Superior temporal gyrus (tissue), 1 donor: ENCODE results near the gene MAST4.

ENCODE experiments used
- DNase-seq: peaks from one replicate; pipeline ENCODE4 v3.0.0-alpha.2; 2016; ENCODE audit errors: extremely low spot score

Gene MAST4

GRCh38 chr5:67015541-67016191 lies 419.5 kb downstream of the MAST4 start:
- no peak for DNase-seq

GRCh38 chr5:67019065-67019845 lies 423.1 kb downstream of the MAST4 start:
- no peak for DNase-seq

DNA sequence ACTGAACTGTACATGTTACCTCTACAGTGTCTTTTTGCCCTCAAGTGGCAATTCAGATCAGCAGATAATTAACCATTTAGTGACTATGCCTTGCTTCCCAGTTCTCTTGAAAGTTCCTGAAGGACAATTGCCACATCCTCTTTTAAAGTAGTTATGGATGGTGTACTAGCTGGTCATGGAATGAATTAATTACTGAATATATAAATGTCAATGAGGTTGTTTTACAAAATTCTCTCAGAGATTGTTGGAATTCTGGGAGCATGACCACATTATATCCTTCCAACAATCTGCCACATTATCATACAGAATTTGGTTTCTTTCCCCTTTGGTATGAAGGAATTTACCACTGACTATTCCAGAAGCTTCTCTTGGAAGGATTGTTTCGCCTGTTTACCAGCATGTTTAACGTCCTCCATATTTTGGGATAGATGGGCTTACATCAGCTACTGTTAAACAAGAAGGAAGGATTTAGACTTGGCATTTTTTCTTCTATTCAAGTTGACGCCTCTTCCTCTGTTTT lies 424.0 kb downstream of the MAST4 start:
- no peak for DNase-seq

DNA sequence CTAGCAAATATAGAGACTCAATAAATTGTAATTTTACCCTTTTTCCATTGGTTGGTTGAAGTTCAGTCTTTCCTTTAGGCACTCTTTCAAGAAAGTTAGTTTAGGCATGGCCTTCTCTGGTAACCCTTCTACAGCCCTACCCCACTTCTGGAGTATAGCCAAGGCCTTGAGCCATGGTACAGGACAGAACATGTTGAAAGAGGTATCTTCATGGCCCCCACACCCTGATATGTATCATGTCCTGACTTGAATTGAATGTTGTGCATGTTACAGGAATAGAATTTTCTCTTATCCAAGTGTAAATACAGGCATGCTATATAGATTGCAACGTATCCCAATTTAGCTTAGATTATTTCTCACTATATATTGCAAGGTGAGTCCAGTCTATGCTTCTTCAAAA lies 424.8 kb downstream of the MAST4 start:
- DNase-seq = no peak

DNA sequence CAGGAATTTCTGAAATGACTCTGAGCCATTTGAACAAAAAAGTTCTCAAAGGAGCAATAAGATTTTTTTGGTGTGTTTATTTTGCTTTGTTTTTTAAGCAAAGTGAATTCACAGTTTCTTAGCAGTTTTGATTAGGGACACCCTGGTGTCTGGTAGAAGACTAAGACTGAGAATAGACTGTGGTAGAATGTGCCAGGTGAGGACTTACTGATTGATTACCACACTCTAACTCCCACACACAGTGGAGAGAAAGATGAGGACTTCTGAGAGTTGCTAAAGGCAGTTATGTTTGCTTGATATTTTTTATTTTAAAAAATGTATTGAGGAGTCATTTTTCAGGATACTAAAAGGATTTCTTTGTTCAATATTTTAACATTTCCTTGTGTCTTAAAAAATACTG lies 425.3 kb downstream of the MAST4 start:
- no peak for DNase-seq

DNA sequence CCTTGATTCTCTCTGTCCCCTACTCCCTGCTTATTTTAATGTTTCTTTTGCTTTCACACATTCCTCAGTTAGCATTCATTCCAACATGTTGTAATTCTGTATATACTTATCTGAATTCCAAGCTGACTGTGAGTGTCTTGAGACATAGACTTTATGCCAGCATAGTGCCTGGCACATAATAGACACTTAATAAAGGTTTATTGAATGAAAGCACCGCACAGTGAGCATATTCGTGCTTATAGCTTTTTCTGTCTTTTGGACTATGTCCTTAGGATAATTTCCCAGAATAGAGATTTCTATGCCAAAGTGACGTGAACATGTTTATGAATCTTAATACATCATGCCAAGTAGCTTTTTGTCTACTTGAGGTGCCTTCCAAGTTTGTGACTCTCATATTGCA lies 425.8 kb downstream of the MAST4 start:
- no peak for DNase-seq

GRCh38 chr5:67025457-67025856 lies 429.3 kb downstream of the MAST4 start:
- DNase-seq = no peak

- no peak for DNase-seq
These were observed 430.1 kb downstream of the MAST4 start for GRCh38 chr5:67026278-67026677.

DNA sequence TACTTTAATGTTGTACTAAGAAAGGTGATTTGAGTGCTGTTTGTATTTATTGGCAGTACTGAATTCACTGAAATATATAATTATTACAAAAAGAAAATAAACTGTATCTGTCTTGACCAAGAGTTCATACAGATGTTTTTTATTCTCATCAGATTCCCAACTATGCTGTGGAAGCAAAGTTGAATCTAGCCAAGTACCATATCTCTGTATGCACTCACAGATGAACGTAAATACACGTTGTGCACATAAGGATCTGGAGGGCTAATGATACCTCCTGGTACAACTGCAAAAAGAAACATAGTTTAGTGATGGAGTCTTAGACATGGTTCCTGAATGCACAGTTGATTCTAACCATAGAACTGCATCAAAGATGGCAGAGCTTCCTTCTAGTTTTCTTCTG lies 431.0 kb downstream of the MAST4 start:
- DNase-seq = no peak

- no peak for DNase-seq
These were observed 432.2 kb downstream of the MAST4 start for GRCh38 chr5:67028371-67028770.

GRCh38 chr5:67028941-67029340 lies 432.7 kb downstream of the MAST4 start:
- DNase-seq = no peak

DNA sequence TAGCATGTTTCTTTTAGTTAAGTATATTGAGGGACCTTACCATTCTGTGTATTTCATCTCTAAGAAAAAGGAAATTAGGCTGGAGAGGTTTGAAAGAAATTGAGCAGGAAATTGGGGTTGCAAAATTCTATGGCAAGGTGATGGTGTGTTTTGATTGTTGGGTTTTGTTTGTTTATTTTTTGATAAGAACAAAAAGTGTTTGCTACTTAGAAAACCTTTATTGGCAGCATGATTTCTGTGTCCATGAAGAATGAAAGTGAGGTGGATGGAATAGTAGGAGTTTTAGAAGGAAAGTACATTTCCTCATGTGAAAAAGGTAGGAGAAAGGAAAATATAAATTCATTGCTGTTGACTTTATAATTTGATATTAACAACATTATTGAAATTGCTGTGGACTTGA lies 433.3 kb downstream of the MAST4 start:
- no peak for DNase-seq

DNA sequence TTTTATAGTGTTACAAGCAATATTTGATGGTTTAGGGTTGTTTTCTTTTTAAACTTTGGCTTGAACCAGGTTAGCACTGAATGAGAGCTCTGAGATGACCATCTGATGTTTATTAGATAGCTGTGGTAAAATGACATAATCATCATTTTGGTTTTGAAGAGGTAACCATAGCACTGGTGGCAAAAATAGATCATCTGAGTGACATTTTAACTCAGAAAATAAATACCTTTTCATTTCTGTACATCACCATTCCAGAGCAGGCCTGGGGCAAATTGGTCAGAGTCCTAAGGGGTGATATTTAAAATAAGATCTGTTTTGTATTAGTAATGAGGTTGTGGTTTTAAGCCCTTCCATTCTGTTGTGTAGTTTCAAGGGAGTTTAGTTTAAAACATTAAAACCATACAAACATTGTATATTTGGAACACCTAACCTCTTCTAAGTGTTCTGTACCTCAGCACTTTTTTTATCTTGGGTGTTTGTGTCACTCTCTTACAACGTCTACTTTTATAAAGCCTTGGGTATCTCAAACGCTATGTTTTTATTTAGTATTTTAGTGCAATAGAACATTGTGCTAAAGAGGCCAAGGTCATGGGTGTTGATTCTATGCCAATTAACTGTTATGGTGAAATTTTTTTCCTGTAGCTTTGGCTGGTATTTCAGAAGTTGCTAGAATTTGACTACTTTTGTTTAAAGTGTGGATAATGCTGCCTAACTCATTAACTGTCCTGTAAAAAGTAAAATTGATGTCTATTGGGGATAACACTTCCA lies 434.3 kb downstream of the MAST4 start:
- DNase-seq = no peak

- DNase-seq = no peak
These were observed 434.9 kb downstream of the MAST4 start for GRCh38 chr5:67031057-67031443.

DNA sequence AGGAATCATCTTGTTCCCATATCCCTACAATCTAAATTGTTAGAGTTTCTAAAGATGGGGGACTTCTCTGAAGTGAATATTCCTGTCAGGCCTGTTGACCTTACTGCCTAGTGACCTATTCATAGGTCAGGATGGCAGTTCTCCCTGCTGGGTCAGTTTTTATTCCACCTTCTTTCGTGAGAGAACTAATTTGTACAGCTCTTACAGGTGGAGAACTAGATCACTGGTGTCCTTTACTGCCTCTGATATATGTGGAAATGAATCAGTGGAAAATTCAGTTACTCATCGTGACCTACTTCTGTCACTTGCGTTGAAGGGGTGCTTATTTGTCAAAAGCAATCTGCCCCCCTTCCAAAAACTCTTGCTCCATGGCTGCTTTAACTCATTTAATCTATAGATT lies 435.5 kb downstream of the MAST4 start:
- DNase-seq = no peak

DNA sequence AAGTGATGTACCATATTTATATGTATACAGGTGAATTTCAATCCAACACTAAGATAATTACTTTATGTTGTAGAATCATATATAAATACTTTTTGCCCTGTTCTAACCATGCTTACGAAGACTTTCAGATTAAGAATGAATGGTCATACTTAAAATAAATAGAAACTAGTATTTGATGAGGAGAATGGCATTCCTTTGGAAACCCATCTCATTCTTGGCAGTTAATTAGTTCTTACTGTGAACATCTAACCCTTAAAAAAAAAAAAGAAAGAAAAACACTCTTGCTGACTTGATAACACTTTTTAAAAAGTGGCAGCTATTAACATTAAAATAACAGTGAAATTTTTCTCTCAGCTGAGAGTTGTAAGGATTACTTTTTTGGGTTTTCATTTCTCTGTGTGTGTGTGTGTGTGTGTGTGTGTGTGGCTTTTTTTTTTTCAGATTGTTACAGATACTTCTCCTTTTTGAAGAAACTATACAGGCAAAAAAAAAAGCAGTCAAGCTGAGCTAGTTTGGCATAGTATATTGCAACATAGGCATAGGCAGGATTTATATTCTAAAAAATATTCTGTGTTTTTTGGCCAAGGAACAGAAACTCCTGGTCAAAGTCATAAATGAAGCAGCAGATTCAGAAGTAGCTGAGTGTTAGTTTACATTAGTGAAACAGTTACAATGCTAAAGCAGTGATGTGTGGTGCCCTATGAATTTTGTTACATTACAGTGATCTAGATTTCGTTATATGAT lies 436.9 kb downstream of the MAST4 start:
- DNase-seq = no peak

- no peak for DNase-seq
These were observed 437.9 kb downstream of the MAST4 start for GRCh38 chr5:67033880-67034651.

- no peak for DNase-seq
These were observed 439.0 kb downstream of the MAST4 start for GRCh38 chr5:67035098-67035740.

DNA sequence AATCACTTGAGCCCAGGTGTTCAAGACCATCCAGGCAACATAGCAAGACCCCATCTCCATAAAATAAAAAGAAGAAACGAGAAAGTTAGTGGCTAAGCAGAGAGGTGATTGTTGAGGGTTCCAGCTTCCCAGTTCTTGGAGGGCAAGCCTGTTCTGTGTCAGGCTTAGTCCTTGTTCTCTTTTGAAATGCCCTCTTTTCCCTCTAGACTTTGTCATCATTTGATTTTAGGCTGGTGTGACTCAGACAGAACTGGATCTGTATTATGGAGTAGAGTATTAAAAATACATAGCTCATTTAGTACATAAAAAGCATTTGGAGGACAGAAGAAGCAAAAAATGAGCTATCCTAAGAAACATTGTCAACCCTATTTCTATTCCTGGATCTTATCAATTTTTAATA lies 441.0 kb downstream of the MAST4 start:
- no peak for DNase-seq

DNA sequence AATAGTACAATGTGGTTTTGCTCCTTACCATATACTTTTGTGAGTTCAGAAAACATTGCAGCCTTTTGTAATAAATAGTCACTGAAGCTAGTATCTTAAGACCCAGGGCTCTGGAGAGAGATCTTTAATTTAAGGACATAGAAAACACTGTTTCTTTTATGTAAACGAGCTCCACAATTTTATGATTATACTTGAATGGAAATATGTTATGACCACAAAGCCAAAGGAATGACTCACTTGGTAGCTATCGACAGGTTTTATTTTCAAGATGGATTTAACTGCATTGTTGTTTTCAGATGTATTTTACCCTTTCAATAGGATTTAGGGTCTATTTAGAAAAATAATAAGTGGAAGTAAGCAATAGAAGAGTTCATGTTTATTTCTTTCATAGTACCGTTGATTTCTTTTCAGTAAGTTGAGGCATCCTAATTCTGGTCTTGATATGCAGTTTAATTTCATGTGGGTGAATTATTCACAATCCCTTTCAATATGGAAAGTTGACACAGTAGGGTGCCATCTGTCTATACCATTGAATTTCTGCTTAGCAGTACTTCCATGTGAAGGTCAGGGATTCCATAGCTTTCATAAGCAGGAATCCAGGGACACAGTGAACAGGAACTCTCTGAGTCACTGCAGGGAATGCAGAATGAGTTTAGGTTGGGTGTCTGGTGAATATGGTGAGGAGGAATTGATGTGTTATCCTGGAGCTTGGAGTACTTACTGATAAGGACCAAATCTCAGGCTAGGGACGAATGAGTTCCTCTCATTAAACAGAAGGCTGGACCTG lies 442.8 kb downstream of the MAST4 start:
- no peak for DNase-seq
